Caco-2 (cell line): ENCODE results near the gene SPAG4. TPM values are rescaled to one million over a fixed set of nuclear protein-coding genes. Genes with fewer than 3 reads are reported as not detected.

ENCODE experiments used
- BruUV-seq: library from RNA; stranded (reverse); fragments of 400-500 nt; replicated peaks from 2 replicates; lab custom pipeline; 2021; lab: Mats Ljungman, UMichigan
- CTCF ChIA-PET: fragments of 300-600 bp; sonication (Branson Sonifier 250); formaldehyde crosslinking; loops from one replicate; lab custom pipeline; 2022; ENCODE audit warnings: antibody characterized with exemption; lab: Charles Lee
- POLR2A ChIA-PET: fragments of 300-600 bp; sonication (Branson Sonifier 250); formaldehyde crosslinking; loops from one replicate; lab custom pipeline; 2022; ENCODE audit warnings: antibody characterized with exemption; lab: Charles Lee
- DNase-seq, 2 experiments: peaks; one replicate each; pipeline versions ENCODE4 v3.0.0 to v3.0.0-alpha.2; 2020 to 2022
- H3K27me3 ChIP-seq: replicated peaks from 2 replicates; pipeline ENCODE4 v1.6.0; 2011; ENCODE audit warnings: low read length; ENCODE audit not compliant: control insufficient read depth, insufficient read depth
- H3K36me3 ChIP-seq: 2 replicates; pipeline ENCODE4 v1.5.1; 2011; ENCODE audit warnings: low read length; ENCODE audit not compliant: control insufficient read depth, insufficient read depth
- H3K4me1 ChIP-seq: fragments of 250-450 bp; sonication (Bioruptor Pico); 2 replicates; pipeline ENCODE4 v1.5.1; 2020; ENCODE audit warnings: mild to moderate bottlenecking
- H3K4me3 ChIP-seq: 2 replicates; pipeline ENCODE4 v1.5.1; 2011; ENCODE audit warnings: low read depth, mild to moderate bottlenecking, control low read depth, low read length
- H3K9me3 ChIP-seq: fragments of 250-450 bp; sonication (Bioruptor Pico); 2 replicates; pipeline ENCODE4 v1.5.1; 2020; ENCODE audit warnings: mild to moderate bottlenecking, moderate library complexity
- H3K27ac Mint-ChIP-seq: one replicate; pipeline ENCODE4 v1.8.0; 2022; ENCODE audit warnings: mixed read lengths; ENCODE audit not compliant: unreplicated experiment
- H3K27me3 Mint-ChIP-seq: one replicate; pipeline ENCODE4 v1.8.0; 2022; ENCODE audit warnings: mixed read lengths; ENCODE audit not compliant: insufficient read depth, unreplicated experiment
- H3K36me3 Mint-ChIP-seq: one replicate; pipeline ENCODE4 v1.8.0; 2022; ENCODE audit warnings: mild to moderate bottlenecking, mixed read lengths; ENCODE audit not compliant: insufficient read depth, unreplicated experiment
- H3K4me1 Mint-ChIP-seq: one replicate; pipeline ENCODE4 v1.8.0; 2022; ENCODE audit warnings: low read depth, mixed read lengths; ENCODE audit not compliant: unreplicated experiment
- H3K4me3 Mint-ChIP-seq: one replicate; pipeline ENCODE4 v1.8.0; 2022; ENCODE audit warnings: mild to moderate bottlenecking, moderate library complexity, mixed read lengths; ENCODE audit not compliant: unreplicated experiment
- H3K9me3 Mint-ChIP-seq: one replicate; pipeline ENCODE4 v1.8.0; 2022; ENCODE audit warnings: mixed read lengths; ENCODE audit not compliant: unreplicated experiment
- intact Hi-C: fragments of 100-400 bp; cut with micrococcal nuclease; formaldehyde crosslinking; loops from one replicate; pipeline ENCODE4 v1.10.0; 2022; ENCODE audit not compliant: unreplicated experiment
- total RNA-seq: library from RNA; stranded (reverse); gene quantifications from 2 replicates; pipeline ENCODE4 v1.2.3, GENCODE V29; 2022
- TF ChIP-seq, protein P1 (sequence below), 2 experiments: fragments of 200-600 bp in 1 of 2; IDR thresholded peaks; 1 replicate in 1 of 2; 2 replicates in 1 of 2; pipeline versions ENCODE4 v1.5.1 to v1.8.0; 2011 to 2022; ENCODE audit warnings: antibody characterized with exemption in 1 of 2, control low read depth in 1 of 2, inconsistent platforms in 1 of 2, low read depth in 1 of 2, low read length in 1 of 2, mild to moderate bottlenecking in 1 of 2, moderate library complexity in 1 of 2; ENCODE audit not compliant: insufficient read depth in 1 of 2, severe bottlenecking in 1 of 2, unreplicated experiment in 1 of 2

The SPAG4 gene
- total RNA-seq, 1 experiment from 2014 or later: 5.4 TPM

- no peak overlapping the region for H3K27ac Mint-ChIP-seq
- Histone ChIP-seq H3K27me3 (no peaks in the 10 kb centered on the region), H3K36me3 (no peaks in the 10 kb centered on the region), H3K9me3 (no peaks in the 10 kb centered on the region), H3K4me1 (peaks cover 5% of the 10 kb centered on the region; the same call in 1 of the 2 replicates), H3K4me3 (no peak overlapping the region)
- H3K9me3 Mint-ChIP-seq: no peaks in the 10 kb centered on the region
- TF ChIP-seq, protein P1, sequence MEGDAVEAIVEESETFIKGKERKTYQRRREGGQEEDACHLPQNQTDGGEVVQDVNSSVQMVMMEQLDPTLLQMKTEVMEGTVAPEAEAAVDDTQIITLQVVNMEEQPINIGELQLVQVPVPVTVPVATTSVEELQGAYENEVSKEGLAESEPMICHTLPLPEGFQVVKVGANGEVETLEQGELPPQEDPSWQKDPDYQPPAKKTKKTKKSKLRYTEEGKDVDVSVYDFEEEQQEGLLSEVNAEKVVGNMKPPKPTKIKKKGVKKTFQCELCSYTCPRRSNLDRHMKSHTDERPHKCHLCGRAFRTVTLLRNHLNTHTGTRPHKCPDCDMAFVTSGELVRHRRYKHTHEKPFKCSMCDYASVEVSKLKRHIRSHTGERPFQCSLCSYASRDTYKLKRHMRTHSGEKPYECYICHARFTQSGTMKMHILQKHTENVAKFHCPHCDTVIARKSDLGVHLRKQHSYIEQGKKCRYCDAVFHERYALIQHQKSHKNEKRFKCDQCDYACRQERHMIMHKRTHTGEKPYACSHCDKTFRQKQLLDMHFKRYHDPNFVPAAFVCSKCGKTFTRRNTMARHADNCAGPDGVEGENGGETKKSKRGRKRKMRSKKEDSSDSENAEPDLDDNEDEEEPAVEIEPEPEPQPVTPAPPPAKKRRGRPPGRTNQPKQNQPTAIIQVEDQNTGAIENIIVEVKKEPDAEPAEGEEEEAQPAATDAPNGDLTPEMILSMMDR (IDR thresholded peaks at IDR 0.05; ENCODE audit: insufficient read depth in 1 of 2, low read depth in 1 of 2, low read length in 1 of 2, severe bottlenecking in 1 of 2, unreplicated experiment in 1 of 2): no peak
- intact Hi-C loops: loop anchor here (5.0 kb wide), 1 partner anchor 37 kb away; no protein-coding TSS in a partner anchor
- no TSS peak for BruUV-seq
- H3K4me3 Mint-ChIP-seq: no peak overlapping the region
- ChIA-PET POLR2A (interaction anchor here (1.0 kb wide), 1 partner anchor 16 kb away, joined by 3 read pairs; no protein-coding TSS in a partner anchor), CTCF (interaction anchor here (1.7 to 2.0 kb wide), 2 partner anchors 17 to 20 kb away, joined by 21 to 37 read pairs; partner anchors contain the start of gene SPAG4)
- H3K27me3 Mint-ChIP-seq: peaks cover 10% of the 10 kb centered on the region
- DNase-seq: no peak
- H3K36me3 Mint-ChIP-seq: no peaks in the 10 kb centered on the region
- no peaks in the 10 kb centered on the region for H3K4me1 Mint-ChIP-seq
Observed at GRCh38 chr20:35599776-35600120, 15.9 kb upstream of the SPAG4 start.

DNA sequence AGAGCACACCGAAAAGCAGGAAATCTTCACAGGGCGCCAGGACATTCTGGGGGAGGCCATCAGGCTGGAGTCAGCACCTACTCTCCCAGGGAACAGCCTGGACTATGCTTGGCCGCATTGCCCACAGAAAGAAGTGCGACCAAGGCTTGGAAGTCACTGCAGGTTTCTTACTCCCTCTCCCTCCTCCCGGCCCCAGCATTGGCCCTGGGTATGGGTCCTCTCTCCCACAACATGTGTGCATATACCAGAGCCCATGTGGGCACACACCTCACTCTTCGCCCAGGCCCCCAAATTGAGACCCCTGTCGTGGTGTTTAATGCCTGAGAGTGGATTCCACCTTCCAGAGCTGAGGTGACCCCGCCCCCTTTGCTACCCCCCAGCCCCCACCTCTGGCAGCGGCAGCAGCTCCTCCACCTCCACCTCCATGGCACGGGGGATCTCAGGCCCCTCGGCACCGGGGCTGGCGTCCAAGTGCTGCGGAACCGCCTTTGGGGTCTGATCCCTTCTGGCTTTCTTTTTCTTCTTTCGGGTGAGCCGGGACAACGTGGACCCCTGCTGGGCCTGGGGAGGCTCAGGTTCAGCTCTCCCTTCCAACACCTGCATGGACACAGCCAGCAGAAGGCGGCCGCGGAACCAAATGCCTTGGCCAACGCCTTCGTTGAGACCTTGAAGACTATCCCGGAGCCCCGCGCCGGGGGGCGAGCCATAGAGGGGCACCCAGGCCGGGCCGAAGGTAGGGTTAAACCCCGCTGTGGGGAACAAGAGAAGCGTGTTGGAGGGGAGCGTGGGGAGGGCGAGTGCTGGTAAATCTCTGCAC, 15.2 kb upstream of the SPAG4 start:
- Histone ChIP-seq H3K9me3 (no peaks in the 10 kb centered on the region), H3K4me1 (peaks cover 5% of the 10 kb centered on the region; the same call in 1 of the 2 replicates), H3K4me3 (no peak overlapping the region), H3K27me3 (no peaks in the 10 kb centered on the region), H3K36me3 (no peaks in the 10 kb centered on the region)
- ChIA-PET POLR2A (no interaction called here), CTCF (interaction anchor here (1.3 to 2.0 kb wide), 10 partner anchors 11 to 354 kb away, joined by 3 to 37 read pairs (median 5); partner anchors contain the start of genes ERGIC3, SCAND1 and SPAG4)
- H3K36me3 Mint-ChIP-seq: no peaks in the 10 kb centered on the region
- no peak overlapping the region for H3K27ac Mint-ChIP-seq
- peaks cover 10% of the 10 kb centered on the region for H3K27me3 Mint-ChIP-seq
- DNase-seq: no peak
- intact Hi-C loops: loop anchor here (5.0 kb wide), 1 partner anchor 38 kb away; no protein-coding TSS in a partner anchor
- H3K4me1 Mint-ChIP-seq: no peaks in the 10 kb centered on the region
- peak overlapping the region; percentile 68 for H3K4me3 Mint-ChIP-seq
- no peaks in the 10 kb centered on the region for H3K9me3 Mint-ChIP-seq
- TF ChIP-seq, protein P1 (IDR thresholded peaks at IDR 0.05; ENCODE audit: insufficient read depth in 1 of 2, low read depth in 1 of 2, low read length in 1 of 2, severe bottlenecking in 1 of 2, unreplicated experiment in 1 of 2): no peak
- BruUV-seq: no TSS peak
